HEK293 (cell line): ENCODE results near the gene CCDC85A.

Experiments used
- CTCF ChIP-seq: fragments of 450-650 bp; formaldehyde crosslinking; IDR thresholded peaks from 2 replicates; pipeline ENCODE4 v1.5.1; 2016; ENCODE audit warnings: missing biosample characterization, missing genetic modification characterization
- ZNF433 ChIP-seq: fragments of 450-650 bp; formaldehyde crosslinking; IDR thresholded peaks from 2 replicates; pipeline ENCODE4 v1.5.1; 2016; ENCODE audit warnings: missing biosample characterization, missing genetic modification characterization, low read depth
- ZNF549 ChIP-seq: fragments of 450-650 bp; IDR thresholded peaks from 2 replicates; pipeline ENCODE4 v1.5.1; 2018; ENCODE audit warnings: missing biosample characterization, missing genetic modification characterization, mild to moderate bottlenecking, inconsistent platforms, moderate library complexity
- ZNF660 ChIP-seq: fragments of 450-650 bp; IDR thresholded peaks from 2 replicates; pipeline ENCODE4 v1.5.1; 2018; ENCODE audit warnings: missing biosample characterization, mild to moderate bottlenecking, missing genetic modification characterization

- TF ChIP-seq ZNF549 (tag by site-specific recombination), result no peak
- no peak for TF ChIP-seq ZNF660 (tag by site-specific recombination)
- no peak for TF ChIP-seq CTCF
- TF ChIP-seq ZNF433 (tag by site-specific recombination), result no peak
Observed at GRCh38 chr2:56209701-56210100, 25.9 kb downstream of the CCDC85A start.
